NT2/D1 (cell line): ENCODE results near the gene OSBPL7.
A peak's percentile ranks its signal among the peaks of the same experiment; 100 is the strongest.

Source experiments
- DNase-seq: peaks from one replicate; pipeline ENCODE4 v3.0.0-alpha.2; 2011; ENCODE audit warnings: low read depth, low spot score
- H3K27me3 ChIP-seq: 2 replicates; pipeline ENCODE4 v1.6.0; 2011; ENCODE audit warnings: mild to moderate bottlenecking; ENCODE audit not compliant: insufficient read length, insufficient read depth
- H3K36me3 ChIP-seq: 2 replicates; pipeline ENCODE4 v1.6.1; 2011; ENCODE audit warnings: mild to moderate bottlenecking, low read length, mixed read lengths; ENCODE audit not compliant: insufficient read depth, insufficient read length
- H3K4me1 ChIP-seq: 2 replicates; pipeline ENCODE4 v1.5.1; 2011; ENCODE audit not compliant: insufficient read depth, insufficient read length
- H3K4me3 ChIP-seq: 2 replicates; pipeline ENCODE4 v1.5.1; 2011; ENCODE audit warnings: low read depth; ENCODE audit not compliant: insufficient read length
- H3K9ac ChIP-seq: 2 replicates; pipeline ENCODE4 v1.6.0; 2011; ENCODE audit warnings: low read depth; ENCODE audit not compliant: insufficient read length
- H3K9me3 ChIP-seq: 2 replicates; pipeline ENCODE4 v1.5.1; 2011; ENCODE audit warnings: mild to moderate bottlenecking, low read length; ENCODE audit not compliant: insufficient read depth
- SUZ12 ChIP-seq: IDR thresholded peaks from 2 replicates; pipeline ENCODE4 v1.6.1; 2011; ENCODE audit not compliant: insufficient read length, insufficient read depth; ENCODE audit errors: extremely low read depth
- YY1 ChIP-seq: IDR thresholded peaks from 2 replicates; pipeline ENCODE4 v1.6.1; 2011; ENCODE audit not compliant: insufficient read length, insufficient read depth
- ZNF274 ChIP-seq: IDR thresholded peaks from 2 replicates; pipeline ENCODE4 v1.6.1; 2011; ENCODE audit warnings: mild to moderate bottlenecking, low read depth, low read length

OSBPL7 gene

DNA sequence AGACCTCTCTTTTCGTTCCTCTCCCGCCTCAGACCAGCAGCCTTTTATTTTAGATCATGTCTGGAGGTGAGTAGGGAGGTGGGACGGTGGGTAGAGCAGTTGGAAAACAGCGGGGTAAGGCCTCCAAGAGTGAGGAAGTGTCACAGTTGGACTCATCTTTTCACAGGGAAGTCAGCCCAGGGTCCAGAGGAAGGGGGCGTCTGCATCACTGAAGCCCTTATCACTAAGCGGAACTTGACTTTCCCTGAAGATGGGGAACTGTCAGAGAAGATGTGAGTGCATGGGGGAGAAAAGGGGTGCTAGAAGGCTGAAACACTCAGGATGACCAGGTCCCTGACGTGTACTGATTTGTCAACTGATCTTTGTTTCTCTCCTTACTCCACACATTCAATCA lies 10.3 kb upstream of the OSBPL7 start:
- Histone ChIP-seq H3K36me3 (peaks cover 48% of the 10 kb centered on the region), H3K9me3 (no peaks in the 10 kb centered on the region), H3K4me3 (peak overlapping the region; percentile 100), H3K4me1 (no peaks in the 10 kb centered on the region), H3K27me3 (no peaks in the 10 kb centered on the region), H3K9ac (peak overlapping the region; percentile 14)
- no peak for DNase-seq
- TF ChIP-seq ZNF274 (no peak), SUZ12 (no peak), YY1 (no peak)

DNA sequence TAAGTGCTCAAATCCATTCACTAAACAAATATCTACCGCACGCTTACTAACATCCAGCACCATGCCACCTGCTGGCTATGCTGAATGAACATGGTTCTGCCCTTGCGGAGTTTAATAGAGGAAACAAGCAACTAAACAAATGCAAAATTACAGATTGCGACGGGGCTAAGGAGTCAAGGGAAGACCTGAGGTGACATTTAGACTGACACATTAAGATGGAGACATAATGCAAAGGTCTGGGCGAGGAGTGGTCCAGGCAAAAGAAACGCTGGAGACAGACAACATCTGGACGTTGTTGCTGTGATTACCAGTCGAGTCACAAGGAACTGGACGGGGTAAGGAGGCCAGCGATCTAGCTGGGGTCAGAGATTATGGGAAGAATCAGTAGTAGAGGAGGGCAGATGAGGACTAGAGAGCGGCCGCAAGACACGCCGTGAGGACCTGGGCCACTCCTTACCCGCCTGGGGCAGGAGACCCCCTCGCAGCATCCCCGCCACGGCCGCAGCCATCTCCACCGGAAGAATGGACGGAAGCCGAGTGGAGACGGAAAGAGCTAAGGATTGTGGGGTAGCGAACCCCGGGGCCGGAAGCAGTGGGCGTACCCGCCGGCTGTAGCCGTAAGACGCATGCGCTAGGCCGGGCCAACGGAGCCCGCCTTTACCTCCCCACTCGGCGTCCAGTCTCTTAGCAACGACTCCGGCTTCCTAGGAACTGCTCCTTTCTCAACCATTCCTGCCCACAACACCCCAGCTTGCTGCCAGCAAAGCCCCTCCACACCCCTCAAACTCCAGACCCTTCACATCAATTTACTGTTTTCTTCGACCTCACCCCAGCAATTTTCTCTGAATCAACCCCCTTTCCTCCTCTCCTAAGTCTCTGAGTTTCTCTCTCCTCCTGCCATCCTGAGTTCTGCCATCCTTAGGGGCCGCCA lies 9.7 kb upstream of the OSBPL7 start, which contains the start of the genes LRRC46 and MRPL10:
LRRC46 (plus strand) TSS at position 668 of the 931 bp plus-strand sequence. CDS start 320 bp downstream, outside the sequence.
MRPL10 (minus strand) TSS at position 539 of the 931 bp plus-strand sequence; CDS start at position 509, 30 bp downstream.
- no peaks in the 10 kb centered on the region for H3K4me1 ChIP-seq
- H3K27me3 ChIP-seq = no peaks in the 10 kb centered on the region
- H3K4me3 ChIP-seq = peak within 1 kb of the TSS; percentile 100
- peaks cover 49% of the 10 kb centered on the region for H3K36me3 ChIP-seq
- H3K9me3 ChIP-seq = no peaks in the 10 kb centered on the region
- H3K9ac ChIP-seq = peak within 1 kb of the TSS; percentile 98
- peak; percentile 75 for DNase-seq
- peak; percentile 57 for TF ChIP-seq YY1
- TF ChIP-seq ZNF274 = no peak

DNA sequence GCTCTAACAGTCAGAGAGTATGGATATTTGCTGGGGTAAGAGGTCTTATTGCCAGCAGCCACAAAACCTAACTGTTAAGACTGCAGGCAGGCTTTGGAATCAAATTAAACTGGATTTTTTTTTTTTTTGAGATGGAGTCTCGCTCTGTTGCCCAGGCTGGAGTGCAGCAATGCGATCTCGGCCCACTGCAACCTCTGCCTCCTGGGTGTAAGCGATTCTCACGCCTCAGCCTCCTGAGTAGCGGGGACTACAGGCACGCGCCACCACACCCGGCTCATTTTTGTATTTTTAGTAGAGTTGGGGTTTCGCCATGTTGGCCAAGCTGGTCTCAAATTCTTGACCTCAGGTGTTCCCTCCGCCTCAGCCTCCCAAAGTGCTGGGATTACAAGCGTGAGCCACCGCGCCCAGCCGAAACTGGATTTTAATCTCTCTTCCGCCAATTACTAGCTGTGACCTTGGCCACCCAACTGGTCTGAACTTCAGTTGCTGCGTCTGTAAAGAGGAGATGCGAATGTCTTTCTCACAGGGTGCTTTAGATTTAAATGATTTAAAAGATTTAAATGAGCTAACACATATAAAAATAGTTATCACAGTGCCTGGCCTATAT lies 8.9 kb upstream of the OSBPL7 start:
- Histone ChIP-seq H3K4me3 (peak overlapping the region; percentile 100), H3K36me3 (peaks cover 46% of the 10 kb centered on the region), H3K9me3 (no peaks in the 10 kb centered on the region), H3K9ac (peak overlapping the region; percentile 98), H3K27me3 (no peaks in the 10 kb centered on the region), H3K4me1 (no peaks in the 10 kb centered on the region)
- no peak for DNase-seq
- no peak for TF ChIP-seq SUZ12
- no peak for TF ChIP-seq YY1
- TF ChIP-seq ZNF274 = no peak

- H3K36me3 ChIP-seq = peaks cover 45% of the 10 kb centered on the region
- no peak for TF ChIP-seq ZNF274
- H3K4me1 ChIP-seq = no peaks in the 10 kb centered on the region
- H3K9me3 ChIP-seq = no peaks in the 10 kb centered on the region
- DNase-seq = no peak
- no peak overlapping the region for H3K9ac ChIP-seq
- H3K27me3 ChIP-seq = no peaks in the 10 kb centered on the region
- no peak overlapping the region for H3K4me3 ChIP-seq
Measured at GRCh38 chr17:47829870-47830269, 8.3 kb upstream of the OSBPL7 start.

- Histone ChIP-seq H3K9ac (no peak overlapping the region), H3K27me3 (no peaks in the 10 kb centered on the region), H3K4me3 (no peak overlapping the region), H3K36me3 (peaks cover 54% of the 10 kb centered on the region), H3K4me1 (peaks cover 4% of the 10 kb centered on the region), H3K9me3 (no peaks in the 10 kb centered on the region)
- DNase-seq = no peak
- TF ChIP-seq ZNF274 (no peak), SUZ12 (no peak), YY1 (no peak)
Measured at GRCh38 chr17:47823519-47823918, 1.9 kb upstream of the OSBPL7 start.

- no peak for DNase-seq
- peaks cover 56% of the 10 kb centered on the region for H3K36me3 ChIP-seq
- TF ChIP-seq ZNF274 (no peak), SUZ12 (no peak), YY1 (no peak)
- peaks cover 4% of the 10 kb centered on the region for H3K4me1 ChIP-seq
- H3K4me3 ChIP-seq = no peak overlapping the region
- no peaks in the 10 kb centered on the region for H3K27me3 ChIP-seq
- H3K9me3 ChIP-seq = no peaks in the 10 kb centered on the region
- peak overlapping the region; percentile 27 for H3K9ac ChIP-seq
Measured at GRCh38 chr17:47822785-47823184, 1.2 kb upstream of the OSBPL7 start.

DNA sequence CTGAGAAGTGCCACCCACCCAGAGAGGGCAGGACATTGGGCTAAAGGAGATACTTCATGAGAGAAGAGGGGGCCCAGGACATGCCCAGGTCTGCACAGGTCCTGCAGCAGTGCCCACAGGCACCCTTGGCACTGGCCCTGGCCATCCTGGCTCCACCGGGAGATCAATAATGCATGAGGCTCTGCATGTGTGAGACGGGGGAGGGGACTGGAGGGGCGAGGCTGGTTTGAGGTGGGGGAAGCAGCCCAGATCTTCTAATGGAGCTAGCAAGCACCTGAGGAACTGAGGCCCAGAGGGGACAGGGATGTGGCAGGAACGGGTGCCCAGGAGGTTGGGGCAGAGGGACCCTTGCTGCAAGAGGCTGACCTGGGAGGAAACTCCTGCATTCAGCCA lies 567 bp downstream of the OSBPL7 start:
- H3K9me3 ChIP-seq = no peaks in the 10 kb centered on the region
- H3K36me3 ChIP-seq = peaks cover 57% of the 10 kb centered on the region
- H3K4me3 ChIP-seq = peak overlapping the region; percentile 59
- TF ChIP-seq YY1 (no peak), ZNF274 (no peak), SUZ12 (no peak)
- peak overlapping the region; percentile 74 for H3K9ac ChIP-seq
- H3K27me3 ChIP-seq = no peaks in the 10 kb centered on the region
- peaks cover 4% of the 10 kb centered on the region for H3K4me1 ChIP-seq
- DNase-seq = no peak
